GM21717 (cell line): ENCODE data around the gene HIF3A.
"Not testable (repeated sequence)": the region's sequence is repeated elsewhere in the genome, so short reads cannot be mapped to it uniquely, and the experiment has no call there.

Source experiments
- ATAC-seq: cut with Tn5 transposase; IDR thresholded peaks from one replicate; pipeline ENCODE4 v1.9.1; 2021; ENCODE audit warnings: mild to moderate bottlenecking, moderate library complexity; ENCODE audit not compliant: unreplicated experiment

Gene HIF3A

DNA sequence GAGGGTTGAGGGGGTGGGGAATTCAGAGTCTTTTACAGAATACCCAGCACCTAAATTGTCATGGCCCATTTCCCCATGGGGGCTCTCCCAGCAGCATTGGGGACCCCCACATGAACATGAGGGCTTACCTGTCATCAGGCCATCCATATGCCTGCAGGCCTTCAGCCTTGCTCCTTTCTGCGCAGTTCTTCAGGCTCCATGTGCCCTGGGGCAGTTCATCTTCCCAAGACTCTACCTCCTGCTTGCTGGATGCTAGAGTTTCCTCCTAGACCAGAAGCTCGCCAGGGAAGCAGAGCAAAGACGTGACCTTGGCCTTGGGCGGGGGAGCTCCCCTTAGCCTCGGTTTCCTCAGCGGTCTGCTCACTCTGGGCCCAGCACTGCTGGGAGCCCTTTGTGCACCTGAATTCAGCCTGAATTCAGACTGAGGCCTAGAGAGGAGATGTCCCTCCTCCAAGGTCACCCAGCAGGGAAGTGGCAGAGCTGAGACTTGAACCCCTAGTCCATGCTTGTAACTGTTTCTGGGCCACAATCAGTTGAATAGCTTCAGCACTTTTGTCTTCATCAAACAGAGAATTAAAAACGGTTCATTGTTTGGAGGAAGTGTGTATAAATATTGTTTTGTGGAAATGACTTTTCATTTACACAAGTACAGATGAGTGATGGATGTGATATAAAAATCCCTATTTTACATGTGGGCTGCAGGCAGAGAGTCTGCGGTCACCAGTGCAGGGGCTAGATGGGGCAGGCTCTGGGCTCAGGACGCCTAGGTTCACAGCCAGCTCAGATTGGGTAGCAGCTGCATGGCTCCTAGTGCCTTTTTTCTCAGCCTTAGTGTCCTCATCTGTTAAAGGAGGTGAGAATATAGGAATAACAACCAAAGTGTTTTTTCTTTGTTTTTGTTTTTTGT, 59.6 kb downstream of the HIF3A start:
- ATAC-seq, result no peak

DNA sequence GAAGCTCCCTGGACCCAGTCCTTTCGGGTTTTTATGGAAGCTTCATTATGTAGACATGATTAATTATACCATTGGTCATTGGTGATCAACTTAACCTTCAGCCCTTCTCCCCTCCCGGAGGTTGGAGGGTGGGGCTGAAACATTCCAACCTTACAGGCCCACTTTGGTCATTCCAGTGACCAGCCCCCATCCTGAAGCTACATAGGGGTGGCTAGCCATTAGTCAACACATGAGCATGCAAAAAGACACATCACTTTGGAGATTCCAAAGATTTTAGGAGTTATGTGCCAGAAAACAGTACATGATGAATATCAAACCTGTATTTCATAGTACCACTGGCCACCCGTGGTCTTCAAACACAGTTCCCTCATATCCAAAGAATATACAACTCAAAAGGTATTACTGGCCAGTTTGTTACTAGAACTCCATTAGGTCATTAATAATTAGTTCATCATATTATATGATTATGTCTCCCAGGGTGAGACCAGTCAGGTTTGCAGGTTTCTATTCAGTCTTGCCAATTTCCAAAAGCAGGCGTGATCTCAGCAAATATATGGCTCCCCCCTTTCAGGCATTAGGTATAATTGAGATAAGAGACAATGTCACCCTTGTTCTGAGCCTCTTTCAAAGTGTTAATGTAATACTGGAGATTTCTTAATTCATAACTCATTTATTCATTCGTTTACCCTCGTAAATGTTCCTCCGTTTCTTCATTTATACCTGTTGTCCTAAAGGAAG, 61.2 kb downstream of the HIF3A start:
- no peak for ATAC-seq

DNA sequence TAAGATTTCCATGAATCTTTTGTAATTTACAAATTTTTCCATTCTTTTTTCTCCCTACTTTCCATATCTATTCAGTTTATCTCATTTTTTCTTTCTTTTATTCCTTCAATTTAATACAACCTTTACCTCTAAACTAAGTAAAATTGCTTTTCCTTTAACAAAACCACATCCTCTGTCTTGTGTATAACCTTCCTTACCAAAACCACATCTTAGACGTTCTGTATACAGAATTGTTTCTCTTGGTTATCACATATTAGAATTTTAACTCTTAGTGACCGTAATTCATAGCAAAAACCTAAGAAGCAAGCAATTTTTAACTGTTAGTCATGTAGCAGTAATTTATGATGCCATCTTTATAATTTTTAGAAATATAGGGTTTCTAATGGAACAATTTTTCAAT, 65.1 kb downstream of the HIF3A start:
- ATAC-seq, result no peak

DNA sequence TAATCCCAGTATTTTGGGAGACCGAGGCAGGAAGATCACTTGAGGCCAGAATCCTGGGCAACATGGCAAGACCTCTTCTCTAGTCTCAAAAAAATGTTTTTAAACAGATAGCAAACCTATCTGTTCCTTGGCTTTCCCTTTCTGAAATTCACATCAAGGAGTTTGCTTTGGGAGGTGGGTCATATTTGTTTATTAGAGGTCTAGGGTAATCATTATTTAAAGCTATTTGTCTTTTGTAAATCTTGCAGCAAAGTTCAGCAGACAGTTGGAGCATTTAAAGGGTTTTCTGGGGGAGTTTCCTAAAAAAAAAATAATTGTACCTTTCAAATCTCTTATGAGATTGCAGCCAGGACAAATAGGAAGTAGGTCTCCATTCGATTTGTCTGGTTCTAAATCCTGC, 67.5 kb downstream of the HIF3A start:
- ATAC-seq, result no peak

DNA sequence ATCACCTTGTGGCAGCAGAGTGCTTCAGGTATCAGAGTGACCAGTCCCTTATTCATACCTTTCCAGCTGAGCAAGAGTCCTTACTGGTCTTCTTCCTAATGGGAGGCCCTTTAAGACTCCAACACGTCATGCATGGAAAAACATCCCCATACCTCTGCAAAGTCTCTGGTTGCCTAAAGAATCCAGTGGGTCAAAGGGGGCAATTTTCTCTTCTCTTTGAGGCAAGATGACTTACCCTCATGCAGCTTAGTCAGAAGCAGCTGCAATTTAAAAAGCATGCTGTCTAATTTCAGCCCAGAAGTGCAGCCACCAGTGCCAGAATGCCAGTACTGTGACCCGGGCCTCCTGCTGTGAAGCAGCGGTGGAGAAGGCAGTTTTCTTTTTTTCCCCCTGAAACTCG, 68.7 kb downstream of the HIF3A start:
- no peak for ATAC-seq

DNA sequence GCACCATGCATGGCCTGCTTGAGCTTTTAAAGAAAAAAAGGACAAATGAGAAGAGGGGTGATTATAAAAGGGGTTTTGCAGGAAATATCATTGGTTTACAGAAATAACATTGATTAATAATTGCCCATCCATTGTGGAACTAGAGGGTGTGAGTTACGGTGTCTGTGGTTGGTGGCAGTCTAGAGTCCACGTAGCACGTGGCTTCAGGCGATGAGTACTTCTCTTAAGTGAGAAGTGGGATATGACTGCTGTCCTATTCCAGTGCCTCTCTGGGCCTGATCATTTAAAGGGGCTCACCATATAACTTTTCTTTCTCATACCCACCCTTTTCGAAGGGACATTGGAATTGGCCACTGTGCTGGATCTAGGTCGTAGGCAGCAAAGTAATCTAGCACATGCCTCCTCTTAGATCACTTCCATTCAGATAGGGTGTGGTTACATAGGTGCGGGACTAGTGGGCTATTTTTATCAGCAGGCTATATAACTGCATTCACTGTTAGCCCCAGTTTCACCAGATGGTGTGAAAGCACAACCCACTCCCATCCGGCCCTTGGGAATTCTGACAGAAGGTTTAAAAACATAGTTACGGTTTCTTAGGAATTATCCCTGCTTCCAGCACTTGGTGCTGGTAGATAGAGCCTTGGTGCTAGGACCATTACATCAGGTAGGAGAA, 69.9 kb downstream of the HIF3A start:
- ATAC-seq, result no peak

DNA sequence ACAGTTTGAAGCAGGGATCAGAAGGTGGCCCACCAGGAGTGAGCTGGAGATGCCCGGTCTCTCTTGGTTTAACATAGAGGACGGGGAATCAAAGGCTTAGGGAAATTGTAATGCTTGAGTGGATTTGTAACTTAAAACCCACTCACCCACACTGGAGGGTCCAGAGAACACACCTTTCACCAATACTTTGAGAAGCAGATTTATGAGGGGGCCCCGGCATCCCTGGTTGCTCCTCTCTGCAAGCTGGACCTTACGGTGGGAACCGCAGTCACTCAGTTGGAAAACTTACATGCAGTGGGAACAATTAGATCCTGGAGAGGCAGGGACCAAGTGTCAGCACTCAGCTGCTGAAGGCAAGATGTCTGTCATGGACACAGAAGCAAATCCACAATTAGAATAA, 70.6 kb downstream of the HIF3A start:
- no peak for ATAC-seq

DNA sequence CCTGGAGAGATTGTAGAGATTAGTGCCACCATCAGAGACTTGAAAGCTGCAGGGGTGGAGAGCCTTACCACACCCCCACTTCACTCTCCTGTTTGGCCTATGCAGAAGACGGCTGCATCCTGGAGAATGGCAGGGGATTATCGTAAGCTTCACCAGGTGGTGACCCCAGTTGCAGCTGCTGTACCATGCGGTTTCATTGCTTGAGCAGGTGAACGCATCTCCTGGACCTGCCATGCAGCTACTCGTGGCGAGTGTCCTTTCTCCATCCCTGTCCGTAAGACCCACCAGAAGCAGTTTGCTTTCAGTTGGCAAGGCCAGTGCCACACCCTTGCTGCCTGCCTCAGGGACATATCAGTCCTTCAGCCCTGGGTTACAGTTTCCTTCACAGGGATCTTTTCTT, 71.3 kb downstream of the HIF3A start:
- ATAC-seq, result no peak

DNA sequence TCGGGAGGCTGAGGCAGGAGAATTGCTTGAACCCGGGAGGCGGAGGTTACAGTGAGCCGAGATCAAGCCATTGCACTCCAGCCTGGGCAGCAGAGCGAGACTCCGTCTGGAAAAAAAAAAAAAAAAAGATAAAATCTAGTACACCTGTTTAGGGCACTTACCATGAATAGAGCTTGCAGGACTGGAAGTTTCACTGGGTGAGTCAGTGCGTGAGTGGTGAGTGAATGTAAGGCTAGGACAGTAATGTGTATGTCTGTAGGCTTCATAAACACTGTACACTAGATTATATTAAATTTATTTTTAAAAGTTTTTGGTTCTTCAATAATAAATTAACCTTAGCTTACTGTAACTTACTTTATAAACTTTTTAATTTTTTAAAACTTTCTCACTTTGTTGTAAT, 73.0 kb downstream of the HIF3A start:
- no peak for ATAC-seq

DNA sequence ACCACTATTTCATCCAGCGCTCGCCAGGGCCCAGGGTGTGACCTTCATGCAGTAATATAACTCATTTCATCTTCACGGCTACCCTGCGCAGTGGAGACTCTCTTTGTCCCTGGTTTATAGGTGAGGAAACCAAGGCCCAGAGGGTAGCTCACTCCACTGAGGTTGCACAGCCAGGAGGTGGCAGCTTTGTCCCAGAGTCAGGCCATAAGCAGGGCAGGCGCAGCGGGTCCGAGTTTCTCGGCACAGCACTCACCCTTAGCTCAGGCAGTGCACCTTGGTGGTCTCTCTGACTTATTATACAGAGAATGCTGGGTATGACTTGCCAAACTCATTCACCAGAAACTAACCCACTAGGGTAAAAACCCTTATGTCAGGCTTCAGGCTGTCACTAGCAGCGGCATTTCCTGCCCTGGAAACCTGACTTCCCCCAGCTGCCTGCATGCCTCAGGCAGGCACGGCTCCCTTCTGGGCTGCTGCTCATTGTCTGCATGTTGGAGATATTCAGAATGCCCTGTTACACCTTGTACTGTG, 74.6 kb downstream of the HIF3A start:
- no peak for ATAC-seq

DNA sequence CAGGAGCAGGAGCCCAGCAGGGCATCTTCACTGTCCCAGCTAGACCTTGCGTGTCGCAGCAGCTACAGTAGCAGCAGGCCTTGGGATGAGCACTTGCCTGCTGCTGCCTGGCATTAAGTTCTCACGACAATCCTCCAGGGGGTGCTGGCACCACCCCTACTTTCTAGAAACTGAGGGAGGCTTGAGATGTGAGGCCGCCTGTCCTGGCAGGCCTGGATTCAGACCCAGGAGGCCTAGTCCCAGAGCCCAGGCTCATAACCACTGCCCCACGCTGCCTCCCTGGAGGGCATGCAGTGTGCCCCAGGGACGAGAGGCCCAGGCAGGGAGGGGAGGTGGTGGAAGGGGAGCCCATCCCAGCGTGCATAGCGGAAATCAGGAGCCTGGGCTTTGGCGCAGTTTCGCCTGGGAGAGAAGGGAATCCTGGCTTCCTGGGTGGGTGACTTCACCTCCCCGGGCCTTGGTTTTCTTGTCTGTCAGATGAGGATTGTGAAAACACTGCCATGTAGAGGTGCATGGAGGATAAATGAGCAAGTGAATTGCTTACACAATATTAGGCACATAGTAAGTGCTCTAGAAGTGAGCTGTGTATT, 76.2 kb downstream of the HIF3A start:
- ATAC-seq, result no peak

DNA sequence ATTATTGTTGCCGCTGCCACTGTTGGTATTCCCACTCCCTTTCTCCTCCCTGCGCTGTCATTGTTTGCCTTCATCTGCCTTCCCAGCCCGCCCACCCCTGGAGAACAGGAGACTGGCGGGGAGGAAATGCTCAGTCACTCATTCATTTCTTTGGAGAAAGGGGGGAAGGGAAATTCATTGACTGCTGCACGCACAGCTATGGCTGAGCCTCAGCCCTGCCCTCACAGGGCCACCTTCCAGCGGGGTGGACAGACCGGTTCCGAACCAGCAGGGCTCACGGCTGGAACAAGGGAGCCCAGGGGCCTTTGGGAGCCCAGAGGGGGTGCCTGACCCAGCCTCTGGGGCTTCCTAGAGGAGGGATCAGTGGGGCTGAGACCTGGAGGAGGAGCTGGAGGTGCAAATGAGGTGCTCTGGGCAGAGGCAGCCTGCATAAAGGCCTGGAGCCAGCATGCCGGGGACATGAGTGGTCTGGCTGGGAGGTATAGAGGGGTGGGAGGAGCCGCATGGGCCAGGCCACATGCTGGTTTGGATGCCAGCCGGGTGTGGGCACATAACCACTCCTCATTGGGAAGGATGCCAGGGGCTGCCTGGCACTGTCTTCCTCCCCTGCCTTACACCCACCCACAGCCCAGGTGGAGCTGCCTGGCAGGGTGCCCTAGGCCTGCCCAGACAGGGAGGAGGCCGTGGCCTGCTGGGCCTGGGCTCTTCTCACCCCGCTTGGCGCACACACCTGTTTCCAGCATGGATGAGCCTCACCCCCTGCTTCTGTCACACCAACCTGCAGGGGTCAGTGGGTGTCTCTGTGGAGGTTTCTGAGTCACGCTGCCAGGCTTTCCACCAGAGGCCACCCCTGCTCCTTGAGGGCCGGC, 76.9 kb downstream of the HIF3A start:
- no peak for ATAC-seq

DNA sequence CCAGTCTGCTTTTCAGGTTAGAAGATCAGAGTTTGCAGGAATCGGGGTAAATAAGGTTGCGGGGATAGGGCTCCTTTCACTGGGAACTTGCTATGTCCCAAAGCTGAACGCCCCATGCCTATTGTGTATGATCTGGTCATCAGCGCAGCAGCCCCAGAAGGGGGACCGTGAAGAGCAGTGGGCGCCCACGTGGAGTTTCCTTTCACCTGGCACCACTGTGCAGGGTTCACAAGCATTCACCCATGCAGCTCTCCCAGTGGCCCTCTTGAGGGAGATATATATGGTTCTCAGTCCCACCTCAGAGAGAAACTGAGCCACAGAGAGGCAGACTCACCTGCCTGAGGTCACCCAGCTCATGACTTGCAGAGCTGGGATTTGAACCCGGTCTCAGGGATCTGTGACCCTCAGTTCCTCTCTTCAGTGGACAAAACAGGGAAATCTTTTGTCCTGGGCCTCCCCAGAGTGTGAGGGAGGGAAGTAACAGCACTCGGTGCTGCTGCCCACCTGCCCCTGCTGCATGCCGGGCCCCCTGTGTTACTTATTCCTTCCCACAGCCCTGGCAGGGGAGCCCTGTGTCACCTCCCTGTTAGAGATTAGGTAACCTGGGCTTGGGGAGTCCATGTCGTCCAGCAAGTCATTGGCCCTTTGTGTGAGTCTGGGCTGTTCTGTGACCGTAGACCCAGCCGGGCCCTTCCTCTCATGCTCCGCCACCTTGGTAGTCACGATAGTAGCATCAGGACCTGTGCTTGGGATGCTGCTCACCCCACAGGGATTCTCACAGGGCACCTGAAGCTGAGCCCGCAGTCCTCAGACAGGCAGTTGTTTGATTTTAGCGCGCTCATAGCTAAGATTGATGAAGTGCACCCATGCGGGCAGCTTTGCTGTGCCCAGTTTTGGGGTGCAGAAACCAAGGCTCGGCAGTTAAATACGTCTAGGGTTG, 78.0 kb downstream of the HIF3A start:
- no peak for ATAC-seq

DNA sequence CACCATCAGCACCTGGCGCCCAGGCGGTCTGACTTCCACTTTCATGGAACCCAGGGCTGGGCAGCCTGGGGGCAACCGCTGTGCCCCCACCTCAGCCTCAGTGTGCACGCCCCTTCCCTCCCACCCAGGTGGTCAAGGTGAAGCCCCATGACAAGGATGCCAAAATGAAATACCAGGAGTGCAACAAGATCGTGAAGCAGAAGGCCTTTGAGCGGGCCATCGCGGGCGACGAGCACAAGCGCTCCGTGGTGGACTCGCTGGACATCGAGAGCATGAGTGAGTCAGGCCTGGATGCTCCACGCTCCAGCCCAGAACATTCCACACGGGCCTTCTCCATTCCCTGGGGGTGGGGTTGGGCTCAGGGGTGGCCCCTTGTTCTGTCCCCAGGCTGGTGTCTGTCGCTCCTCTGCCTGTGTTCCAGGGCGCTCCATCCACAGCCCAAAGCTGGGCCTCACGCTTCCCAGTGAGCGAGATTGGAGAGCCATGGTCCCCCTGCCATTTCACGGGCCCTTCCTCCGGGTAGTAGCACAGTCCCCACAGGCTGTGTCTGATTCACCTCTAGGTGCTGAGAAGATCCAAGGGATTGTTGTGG, 78.7 kb downstream of the HIF3A start:
- not testable (repeated sequence) for ATAC-seq

DNA sequence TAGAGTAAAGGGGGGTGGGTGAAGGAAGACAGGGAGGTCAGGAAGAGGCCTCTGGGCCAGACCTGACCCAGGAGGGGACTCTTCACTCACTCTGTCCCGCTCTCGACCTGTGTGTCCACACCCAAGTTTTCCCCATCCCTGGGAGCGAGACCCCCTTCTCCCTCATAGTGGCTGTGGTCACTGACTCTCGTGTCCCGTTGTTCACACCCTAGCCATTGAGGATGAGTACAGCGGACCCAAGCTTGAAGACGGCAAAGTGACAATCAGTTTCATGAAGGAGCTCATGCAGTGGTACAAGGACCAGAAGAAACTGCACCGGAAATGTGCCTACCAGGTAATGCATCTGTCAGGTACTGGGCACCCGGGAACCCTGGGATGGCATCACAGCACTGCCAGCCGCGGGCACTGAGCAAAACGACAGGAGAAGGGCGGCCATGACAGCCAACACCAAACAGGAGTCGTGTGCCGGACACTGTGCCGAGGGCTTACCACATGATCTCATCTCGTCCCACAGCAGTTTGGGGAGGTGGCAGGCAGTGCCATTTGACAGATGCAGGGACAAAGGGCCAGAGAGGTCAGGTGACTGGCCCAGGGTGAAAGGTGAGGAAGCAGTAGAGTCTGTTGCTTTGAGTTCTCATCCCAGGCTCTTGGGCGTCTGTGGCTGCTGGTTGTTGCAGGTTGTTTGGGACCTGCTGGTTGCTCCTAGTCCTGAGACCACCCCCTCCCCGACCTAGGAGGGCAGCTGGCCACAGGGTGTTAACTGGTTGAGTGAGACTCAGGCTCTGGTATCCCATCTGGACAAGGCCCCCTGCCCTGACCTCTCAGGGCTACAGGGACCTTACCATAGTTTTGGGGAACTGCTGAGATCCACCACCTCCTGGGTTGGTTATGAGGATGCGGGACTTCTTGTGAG, 79.7 kb downstream of the HIF3A start:
- ATAC-seq, result no peak

DNA sequence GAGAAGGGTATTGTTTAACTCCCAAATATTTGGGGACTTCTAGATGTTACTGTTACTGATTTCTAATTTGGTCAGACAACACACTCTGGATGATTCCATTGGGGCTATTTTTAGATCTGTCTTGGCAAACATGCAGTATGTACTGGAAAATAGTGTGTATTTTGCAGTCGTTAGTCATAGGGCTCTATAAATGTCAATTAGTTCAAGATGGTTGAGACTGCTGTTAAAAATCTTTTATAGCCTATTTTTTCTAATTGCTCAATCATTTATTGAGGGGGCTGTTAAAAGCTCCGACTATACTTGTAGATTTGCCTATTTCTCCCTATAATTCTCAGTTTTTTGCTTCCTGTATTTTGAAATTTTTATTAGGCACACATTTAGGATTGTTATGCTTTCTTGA, 81.4 kb downstream of the HIF3A start:
- ATAC-seq, result no peak

DNA sequence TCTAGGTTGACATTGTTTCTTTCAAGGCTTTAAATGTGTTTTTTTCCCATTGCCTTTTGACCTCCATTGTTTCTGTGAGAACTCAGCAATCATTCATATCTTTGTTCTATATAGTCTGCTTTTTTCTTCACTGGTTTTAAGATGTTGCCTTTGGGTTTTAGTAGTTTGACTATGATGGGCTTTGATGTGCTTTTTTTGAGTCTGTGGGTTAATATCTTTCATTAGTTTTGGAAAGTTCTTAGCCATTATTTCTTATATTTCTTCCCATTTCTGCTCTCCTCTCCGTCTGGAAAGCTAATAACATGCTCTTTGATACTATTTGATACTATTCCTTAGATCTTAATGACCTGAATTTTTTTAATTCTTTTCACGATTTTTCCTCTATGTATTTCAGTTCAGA, 83.8 kb downstream of the HIF3A start:
- ATAC-seq, result no peak

DNA sequence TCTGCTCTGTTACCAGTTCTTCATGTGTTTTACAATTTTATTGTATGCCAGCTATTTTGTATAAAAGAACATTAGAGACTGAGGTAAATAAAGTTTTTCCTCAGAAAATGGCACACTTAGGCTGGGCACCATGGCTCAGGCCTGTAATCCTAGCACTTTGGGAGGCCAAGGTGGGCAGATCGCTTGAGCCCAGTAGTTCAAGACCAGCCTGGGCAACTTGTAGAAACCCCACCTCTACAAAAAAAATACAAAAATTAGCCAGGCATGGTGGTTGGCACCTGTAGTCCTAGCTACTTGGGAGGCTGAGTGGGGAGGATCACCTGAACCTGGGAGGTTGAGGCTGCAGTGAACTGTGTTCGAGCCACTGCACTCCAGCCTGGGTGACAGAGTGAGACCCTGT, 84.5 kb downstream of the HIF3A start:
- ATAC-seq, result no peak
